Activated CD8-positive, alpha-beta T cell treated with anti-CD3 and anti-CD28 coated beads, Interleukin-2, amount 10 ng/mL, durations not matched to agents 7 days and 5 days (primary cell): ENCODE results near the gene DCUN1D3. TPM values are rescaled to one million over a fixed set of nuclear protein-coding genes. Genes with fewer than 3 reads are reported as not detected.

Experiments
- ATAC-seq: fragments of 150-1000 bp; cut with Tn5 transposase; one replicate; pipeline ENCODE4 v1.10.0; 2021; ENCODE audit warnings: moderate library complexity
- CTCF ChIA-PET: fragments of 350-600 bp; sonication (Branson Sonifier 250); formaldehyde crosslinking; loops from one replicate; lab custom pipeline; 2021; ENCODE audit warnings: antibody characterized with exemption; lab: Charles Lee
- POLR2A ChIA-PET: fragments of 350-600 bp; sonication (Branson Sonifier 250); formaldehyde crosslinking; loops from one replicate; lab custom pipeline; 2021; ENCODE audit warnings: antibody characterized with exemption; lab: Charles Lee
- DNase-seq: peaks from one replicate; pipeline ENCODE4 v3.0.0-alpha.2; 2020
- H3K27ac Mint-ChIP-seq: one replicate; pipeline ENCODE4 v1.8.0; 2021; ENCODE audit warnings: mild to moderate bottlenecking, mixed read lengths
- H3K27me3 Mint-ChIP-seq: one replicate; pipeline ENCODE4 v1.8.0; 2021; ENCODE audit warnings: low read depth, mixed read lengths
- H3K36me3 Mint-ChIP-seq: one replicate; pipeline ENCODE4 v1.8.0; 2021; ENCODE audit warnings: low read depth, mixed read lengths
- H3K4me1 Mint-ChIP-seq: one replicate; pipeline ENCODE4 v1.8.0; 2021; ENCODE audit warnings: low read depth, mixed read lengths
- H3K4me3 Mint-ChIP-seq: one replicate; pipeline ENCODE4 v1.8.0; 2021; ENCODE audit warnings: mild to moderate bottlenecking, mixed read lengths
- H3K9me3 Mint-ChIP-seq: one replicate; pipeline ENCODE4 v1.8.0; 2022; ENCODE audit warnings: mixed read lengths; ENCODE audit not compliant: insufficient read depth
- total RNA-seq, 2 experiments: library from RNA; stranded (reverse); gene quantifications; one replicate each; pipeline ENCODE4 v1.2.3, GENCODE V29; 2021

Gene DCUN1D3
- total RNA-seq, 2 experiments from 2014 or later = 10.0 to 10.7 TPM

DNA sequence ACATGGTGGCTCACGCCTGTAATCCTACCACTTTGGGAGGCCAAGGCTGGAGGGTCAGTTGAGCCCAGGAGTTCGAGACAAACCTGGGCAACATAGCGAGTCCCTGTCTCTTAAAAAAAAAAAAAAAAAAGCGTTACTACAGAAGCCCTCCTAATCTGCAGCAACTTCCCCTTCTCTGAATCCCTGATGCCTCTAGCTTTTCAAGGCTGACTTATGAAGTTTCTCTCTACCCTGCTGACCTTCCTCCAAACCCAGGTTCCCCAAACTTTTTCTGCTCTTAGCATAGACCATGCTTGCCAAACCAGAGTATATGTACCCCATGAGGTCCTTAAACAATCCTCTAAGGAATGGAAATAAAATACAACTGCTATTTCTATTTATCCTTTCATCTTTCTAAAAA is 16.8 kb upstream of the DCUN1D3 start:
- H3K4me3 Mint-ChIP-seq = no peak overlapping the region
- no peak for DNase-seq
- H3K4me1 Mint-ChIP-seq = peaks cover 38% of the 10 kb centered on the region
- ChIA-PET POLR2A (no interaction called here), CTCF (interaction anchor here (1.4 kb wide), 1 partner anchor 66 kb away, joined by 3 read pairs; no protein-coding TSS in a partner anchor)
- no peaks in the 10 kb centered on the region for H3K9me3 Mint-ChIP-seq
- H3K27me3 Mint-ChIP-seq = no peaks in the 10 kb centered on the region
- H3K27ac Mint-ChIP-seq = no peak overlapping the region
- H3K36me3 Mint-ChIP-seq = peaks cover 30% of the 10 kb centered on the region
- ATAC-seq = no peak

DNA sequence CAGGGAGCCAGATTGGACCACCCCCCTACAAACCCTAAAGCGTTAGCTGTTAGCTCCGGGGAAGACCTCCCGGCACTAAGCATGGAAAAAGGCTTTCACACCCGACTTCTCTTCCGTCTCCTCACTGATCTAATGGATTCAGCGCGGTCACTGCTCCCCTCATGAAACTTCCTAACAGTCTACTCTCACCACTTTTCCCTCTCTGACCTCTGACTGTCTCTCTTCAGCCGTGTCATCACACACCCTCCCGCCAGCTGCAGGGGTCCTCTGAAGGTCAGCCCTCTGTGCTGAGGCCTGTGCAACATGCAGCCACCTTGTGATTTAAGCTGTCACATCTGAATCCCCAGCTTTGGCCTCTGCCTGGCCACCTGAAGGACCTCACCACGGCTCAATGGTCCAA is 16.1 kb upstream of the DCUN1D3 start:
- Mint-ChIP-seq H3K9me3 (no peaks in the 10 kb centered on the region), H3K4me3 (no peak overlapping the region), H3K27ac (no peak overlapping the region), H3K4me1 (peaks cover 43% of the 10 kb centered on the region), H3K27me3 (no peaks in the 10 kb centered on the region), H3K36me3 (peaks cover 30% of the 10 kb centered on the region)
- DNase-seq (no peak), ATAC-seq (no peak)
- CTCF ChIA-PET = interaction anchor here (0.7 to 1.4 kb wide), 2 partner anchors 8 to 65 kb away, joined by 3 read pairs; no protein-coding TSS in a partner anchor
- POLR2A ChIA-PET = interaction anchor here (0.6 kb wide), 1 partner anchor 1587 kb away, joined by 3 read pairs; no protein-coding TSS in a partner anchor

DNA sequence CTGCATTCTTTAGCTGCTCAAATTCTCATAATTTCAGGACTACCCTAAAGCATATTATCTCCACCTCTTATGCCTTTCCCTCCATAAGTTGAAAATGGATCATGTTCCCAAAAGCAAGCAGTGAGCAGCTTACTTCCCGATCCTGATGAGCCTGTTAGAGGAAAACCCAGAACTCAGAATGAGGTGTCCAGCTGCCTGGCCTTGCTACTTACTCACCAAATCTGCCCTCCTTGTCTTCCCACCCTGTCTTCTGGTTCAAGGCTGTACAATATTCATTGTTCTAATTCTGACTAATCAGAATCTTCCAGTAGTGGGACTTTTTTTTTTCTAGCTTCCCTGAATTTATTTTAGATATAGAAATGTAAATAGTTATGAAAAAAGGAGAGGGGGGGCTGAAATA is 11.2 kb upstream of the DCUN1D3 start:
- peaks cover 35% of the 10 kb centered on the region for H3K36me3 Mint-ChIP-seq
- ChIA-PET CTCF (interaction anchor here (1.5 to 3.6 kb wide), 2 partner anchors 27 to 61 kb away, joined by 4 to 14 read pairs; no protein-coding TSS in a partner anchor), POLR2A (interaction anchor here (0.7 to 1.2 kb wide), 3 partner anchors 11 to 170 kb away, joined by 3 to 5 read pairs (median 3); partner anchors contain the start of genes DCUN1D3, ERI2, REXO5 and THUMPD1)
- H3K4me3 Mint-ChIP-seq = peak overlapping the region; percentile 48
- no peaks in the 10 kb centered on the region for H3K27me3 Mint-ChIP-seq
- ATAC-seq = peak; percentile 24
- DNase-seq = no peak
- peaks cover 61% of the 10 kb centered on the region for H3K4me1 Mint-ChIP-seq
- peak overlapping the region; percentile 79 for H3K27ac Mint-ChIP-seq
- H3K9me3 Mint-ChIP-seq = no peaks in the 10 kb centered on the region

DNA sequence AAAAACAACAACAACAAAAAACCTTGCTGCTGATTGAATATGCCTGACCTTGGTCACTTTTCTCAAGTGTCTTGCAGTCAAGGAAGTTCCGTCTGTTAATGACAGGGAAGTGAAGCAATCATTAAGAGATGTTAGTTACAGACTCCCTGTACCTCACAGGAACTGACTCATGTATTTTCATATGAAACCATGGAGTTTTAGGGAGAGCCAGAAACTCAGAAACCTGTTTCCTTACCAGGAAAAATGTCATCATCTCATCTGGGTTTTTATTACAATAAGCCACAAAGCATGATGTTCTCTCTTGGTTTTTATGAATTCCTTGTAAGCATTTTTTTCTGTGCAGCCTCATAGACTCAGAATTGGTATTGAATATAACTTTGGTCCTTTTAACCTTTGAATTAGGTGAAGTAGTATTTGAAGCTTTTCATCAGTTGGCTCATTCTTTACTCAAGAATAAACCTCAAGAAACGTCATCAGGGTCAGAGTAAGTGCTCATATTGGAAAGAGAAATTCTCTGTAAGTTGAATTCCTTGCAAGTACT is 10.7 kb upstream of the DCUN1D3 start:
- Mint-ChIP-seq H3K4me1 (peaks cover 63% of the 10 kb centered on the region), H3K9me3 (no peaks in the 10 kb centered on the region), H3K27ac (peak overlapping the region; percentile 79), H3K27me3 (no peaks in the 10 kb centered on the region), H3K4me3 (peak overlapping the region; percentile 48), H3K36me3 (peaks cover 35% of the 10 kb centered on the region)
- ATAC-seq (peak; percentile 66), DNase-seq (no peak)
- CTCF ChIA-PET = interaction anchor here (1.5 to 3.6 kb wide), 2 partner anchors 27 to 61 kb away, joined by 4 to 14 read pairs; no protein-coding TSS in a partner anchor
- POLR2A ChIA-PET = interaction anchor here (0.7 to 1.2 kb wide), 3 partner anchors 11 to 169 kb away, joined by 3 to 5 read pairs (median 3); partner anchors contain the start of genes DCUN1D3, ERI2, REXO5 and THUMPD1

DNA sequence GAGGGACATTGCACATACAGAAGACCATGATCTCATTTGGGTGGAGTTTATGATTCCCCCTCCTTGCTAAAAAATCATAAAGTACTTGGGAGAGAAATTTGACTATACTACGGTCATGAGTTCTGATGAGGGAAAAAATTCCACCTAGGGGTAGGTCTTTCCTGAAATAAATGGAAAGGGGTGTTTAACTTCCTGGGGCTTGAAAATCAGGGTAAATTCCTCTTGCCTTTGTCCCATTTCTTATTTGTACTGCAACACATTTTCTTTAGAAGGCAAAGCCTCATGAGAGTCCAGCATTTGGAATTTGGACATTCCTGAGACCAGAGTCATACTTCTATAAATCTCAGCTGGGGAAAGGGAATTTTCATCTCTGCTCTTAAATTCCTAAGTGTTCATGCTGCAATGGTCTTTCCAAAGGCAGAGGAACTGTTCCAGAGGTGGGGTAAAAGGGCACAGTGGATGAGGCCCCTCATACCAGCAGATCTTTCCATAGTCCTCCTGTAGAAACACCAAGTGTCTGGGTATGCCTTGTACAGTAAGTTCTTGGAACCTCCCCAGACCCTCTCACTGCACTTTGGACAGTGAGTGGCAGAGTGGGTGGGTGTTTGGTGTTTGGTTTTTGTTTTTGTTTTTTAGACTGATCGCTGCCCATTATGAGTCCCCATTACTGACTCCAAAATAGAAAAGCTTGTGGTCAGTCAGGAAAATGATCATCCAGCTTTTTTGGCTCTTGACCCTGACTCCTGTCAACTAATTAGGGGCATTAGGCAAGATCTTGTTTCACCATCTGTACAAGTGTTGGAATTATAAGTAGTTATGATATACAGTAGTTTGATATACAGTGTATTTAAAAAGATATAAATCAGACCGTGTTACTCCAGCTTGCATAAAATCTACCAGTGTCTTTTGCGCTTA is 6.4 kb upstream of the DCUN1D3 start:
- no peak overlapping the region for H3K4me3 Mint-ChIP-seq
- H3K36me3 Mint-ChIP-seq = peaks cover 50% of the 10 kb centered on the region
- H3K27me3 Mint-ChIP-seq = no peaks in the 10 kb centered on the region
- no peak for ATAC-seq
- H3K27ac Mint-ChIP-seq = no peak overlapping the region
- peaks cover 85% of the 10 kb centered on the region for H3K4me1 Mint-ChIP-seq
- DNase-seq = no peak
- H3K9me3 Mint-ChIP-seq = no peaks in the 10 kb centered on the region
- POLR2A ChIA-PET = no interaction called here
- CTCF ChIA-PET = interaction anchor here (1.7 to 2.9 kb wide), 2 partner anchors 32 to 56 kb away, joined by 5 to 9 read pairs; no protein-coding TSS in a partner anchor

DNA sequence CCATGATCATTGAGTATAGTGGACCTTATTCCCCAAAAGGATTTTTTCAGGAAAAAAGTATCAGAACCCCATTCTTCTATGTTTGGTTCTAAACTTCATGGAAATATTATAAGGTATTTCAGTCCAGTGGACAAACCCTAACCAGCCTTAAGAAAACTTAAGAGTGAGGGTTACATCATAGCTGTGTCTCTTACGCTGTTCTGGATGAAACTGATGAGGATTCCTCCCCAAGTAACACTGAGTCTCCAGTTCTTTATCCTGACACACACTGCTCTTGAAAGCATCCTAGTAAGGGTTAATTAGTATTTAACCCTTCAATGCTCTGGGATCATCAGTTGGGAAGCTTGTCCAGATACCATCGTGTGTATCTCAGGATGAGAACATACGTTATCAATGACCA is 5.4 kb upstream of the DCUN1D3 start:
- no peaks in the 10 kb centered on the region for H3K27me3 Mint-ChIP-seq
- peaks cover 82% of the 10 kb centered on the region for H3K4me1 Mint-ChIP-seq
- no peak overlapping the region for H3K27ac Mint-ChIP-seq
- ATAC-seq = no peak
- H3K9me3 Mint-ChIP-seq = no peaks in the 10 kb centered on the region
- H3K36me3 Mint-ChIP-seq = peaks cover 56% of the 10 kb centered on the region
- POLR2A ChIA-PET = no interaction called here
- CTCF ChIA-PET = interaction anchor here (1.4 kb wide), 1 partner anchor 55 kb away, joined by 3 read pairs; no protein-coding TSS in a partner anchor
- H3K4me3 Mint-ChIP-seq = no peak overlapping the region
- DNase-seq = no peak

DNA sequence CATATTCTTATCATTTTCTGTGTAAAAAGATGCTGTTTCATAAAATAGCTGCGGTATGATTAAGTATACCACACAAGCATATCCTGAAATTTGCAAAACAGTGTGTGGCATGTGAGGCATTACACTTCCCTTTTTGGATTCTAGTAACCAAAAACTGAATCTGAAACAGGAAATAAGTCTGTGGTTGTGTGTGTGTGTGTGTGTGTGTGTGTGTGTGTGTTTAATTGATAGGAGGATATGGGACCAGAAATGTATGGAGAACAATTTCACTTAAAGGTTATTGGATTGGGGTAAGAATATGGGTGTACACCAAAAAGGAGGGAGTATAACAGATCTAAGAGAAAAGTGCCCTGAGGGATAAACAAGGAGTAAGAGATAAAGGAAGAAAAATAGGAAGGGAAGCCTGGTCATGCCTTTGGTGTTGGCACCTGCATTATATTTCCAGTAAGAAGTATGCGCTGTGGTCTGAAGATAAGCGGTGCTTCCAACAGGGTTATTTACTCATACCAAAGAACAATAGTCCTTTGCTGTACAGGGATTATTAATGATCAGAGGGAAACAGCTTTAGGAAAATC is 4.4 kb upstream of the DCUN1D3 start:
- POLR2A ChIA-PET = interaction anchor here (0.6 to 6.4 kb wide), 2 partner anchors 17 to 30 kb away, joined by 3 to 46 read pairs; no protein-coding TSS in a partner anchor
- no peaks in the 10 kb centered on the region for H3K27me3 Mint-ChIP-seq
- H3K9me3 Mint-ChIP-seq = no peaks in the 10 kb centered on the region
- CTCF ChIA-PET = interaction anchor here (1.1 to 1.4 kb wide), 2 partner anchors 54 to 130 kb away, joined by 3 read pairs; no protein-coding TSS in a partner anchor
- ATAC-seq (no peak), DNase-seq (peak; percentile 44)
- H3K4me1 Mint-ChIP-seq = peaks cover 72% of the 10 kb centered on the region
- peaks cover 56% of the 10 kb centered on the region for H3K36me3 Mint-ChIP-seq
- peak overlapping the region; percentile 32 for H3K4me3 Mint-ChIP-seq
- H3K27ac Mint-ChIP-seq = peak overlapping the region; percentile 81

DNA sequence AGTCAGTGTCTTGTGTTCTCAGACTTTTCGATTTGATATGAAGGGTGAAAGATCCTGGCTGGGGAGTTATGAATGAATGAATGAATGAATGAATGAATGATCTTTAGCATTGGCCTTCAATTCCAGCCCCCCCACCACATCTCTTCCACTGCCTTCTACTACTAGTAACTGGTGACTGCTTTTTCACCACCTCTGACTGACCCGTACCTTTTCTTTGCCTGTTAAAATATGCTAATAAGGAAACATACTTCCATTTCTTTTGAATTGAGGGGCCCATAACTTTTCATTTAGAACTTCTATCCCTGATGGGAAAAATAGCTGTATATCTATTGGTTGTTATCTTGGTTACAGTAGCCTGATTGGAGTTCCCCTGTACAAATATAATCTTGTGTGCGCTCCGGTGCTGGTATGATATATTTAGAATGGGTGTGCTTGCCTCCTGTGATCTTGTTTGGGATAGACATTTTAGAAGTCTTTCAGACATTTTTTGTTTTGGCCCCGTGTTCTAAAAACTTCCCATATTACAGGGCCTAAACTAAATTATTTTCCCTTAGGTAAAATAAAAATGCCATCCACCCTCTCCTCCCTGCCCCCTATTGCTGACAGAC is 3.8 kb upstream of the DCUN1D3 start:
- ATAC-seq (no peak), DNase-seq (no peak)
- peak overlapping the region; percentile 32 for H3K4me3 Mint-ChIP-seq
- CTCF ChIA-PET = interaction anchor here (1.0 to 2.5 kb wide), 4 partner anchors 11 to 131 kb away, joined by 3 to 19 read pairs (median 6); no protein-coding TSS in a partner anchor
- POLR2A ChIA-PET = interaction anchor here (0.6 to 6.4 kb wide), 2 partner anchors 18 to 30 kb away, joined by 3 to 46 read pairs; no protein-coding TSS in a partner anchor
- peaks cover 51% of the 10 kb centered on the region for H3K36me3 Mint-ChIP-seq
- peak overlapping the region; percentile 81 for H3K27ac Mint-ChIP-seq
- no peaks in the 10 kb centered on the region for H3K9me3 Mint-ChIP-seq
- H3K27me3 Mint-ChIP-seq = no peaks in the 10 kb centered on the region
- peaks cover 72% of the 10 kb centered on the region for H3K4me1 Mint-ChIP-seq

DNA sequence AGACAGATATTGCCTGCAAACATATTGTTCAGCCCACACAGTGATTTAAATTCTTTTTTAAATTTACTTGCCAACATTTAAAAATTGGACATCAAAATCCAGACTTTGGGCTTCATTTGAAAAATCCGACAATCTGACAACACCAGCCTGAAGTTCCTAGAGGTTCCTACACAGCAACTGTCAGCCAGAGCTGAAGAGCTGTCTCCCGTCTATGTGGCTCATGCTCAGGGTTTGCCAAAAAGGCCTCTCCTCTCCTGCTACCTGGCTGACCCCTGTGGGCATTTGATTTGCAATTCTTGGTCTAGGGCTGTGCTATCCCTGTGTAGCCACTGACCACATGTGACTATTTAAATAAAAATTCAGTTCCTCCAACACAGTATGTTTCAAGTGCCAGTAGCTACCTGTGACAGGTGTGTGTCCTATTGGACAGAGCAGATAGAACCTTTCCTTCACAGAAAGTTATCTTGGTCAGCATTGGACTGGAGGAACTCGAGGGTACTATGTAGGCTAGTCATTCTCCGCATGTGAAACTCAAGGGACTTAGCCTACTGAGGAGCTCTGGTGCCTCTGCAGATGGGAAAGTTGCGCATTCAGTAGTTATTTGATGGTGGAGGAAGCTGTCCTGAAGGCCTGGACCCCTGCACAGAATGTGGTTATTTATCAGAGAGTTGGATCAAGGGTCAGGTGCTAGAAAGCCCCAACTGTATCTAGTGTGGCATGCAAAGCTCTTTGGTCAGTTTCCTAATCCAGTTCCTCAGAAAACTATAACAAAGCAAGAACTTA is 3.1 kb upstream of the DCUN1D3 start:
- Mint-ChIP-seq H3K36me3 (peaks cover 49% of the 10 kb centered on the region), H3K4me3 (peak overlapping the region; percentile 32), H3K27me3 (no peaks in the 10 kb centered on the region), H3K4me1 (peaks cover 74% of the 10 kb centered on the region), H3K9me3 (no peaks in the 10 kb centered on the region), H3K27ac (peak overlapping the region; percentile 31)
- ChIA-PET POLR2A (interaction anchor here (6.4 kb wide), 1 partner anchor 29 kb away, joined by 46 read pairs; no protein-coding TSS in a partner anchor), CTCF (interaction anchor here (1.0 to 2.5 kb wide), 5 partner anchors 10 to 131 kb away, joined by 3 to 19 read pairs (median 3); partner anchors contain the start of genes ERI2 and REXO5)
- DNase-seq (no peak), ATAC-seq (no peak)

DNA sequence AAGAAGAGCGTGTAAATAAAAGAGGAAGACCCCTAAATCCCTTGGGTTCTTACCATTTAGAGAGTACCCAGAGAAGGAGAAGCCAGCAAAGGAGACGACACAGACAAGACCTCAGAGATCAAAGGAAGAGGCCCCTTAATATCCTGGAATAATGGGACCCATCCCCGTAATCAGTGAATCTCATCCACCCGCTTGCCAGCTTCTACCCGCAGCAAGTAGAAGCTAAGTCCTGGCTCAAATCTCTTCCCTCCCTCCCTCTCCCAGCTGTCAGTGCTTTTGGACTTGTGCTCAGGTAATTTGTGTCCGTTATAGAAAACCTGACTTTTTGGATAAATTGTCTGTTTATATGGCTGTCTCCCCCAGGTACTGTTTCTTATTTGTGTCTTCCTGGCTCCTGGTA is 2.3 kb upstream of the DCUN1D3 start:
- H3K4me3 Mint-ChIP-seq = peak overlapping the region; percentile 32
- peak overlapping the region; percentile 95 for H3K27ac Mint-ChIP-seq
- H3K9me3 Mint-ChIP-seq = no peaks in the 10 kb centered on the region
- no peaks in the 10 kb centered on the region for H3K27me3 Mint-ChIP-seq
- peaks cover 51% of the 10 kb centered on the region for H3K36me3 Mint-ChIP-seq
- DNase-seq = no peak
- ChIA-PET POLR2A (interaction anchor here (6.4 kb wide), 1 partner anchor 28 kb away, joined by 46 read pairs; no protein-coding TSS in a partner anchor), CTCF (interaction anchor here (1.7 to 2.5 kb wide), 3 partner anchors 28 to 96 kb away, joined by 3 to 19 read pairs (median 8); partner anchors contain the start of genes ERI2 and REXO5)
- peaks cover 76% of the 10 kb centered on the region for H3K4me1 Mint-ChIP-seq
- no peak for ATAC-seq
